Fibroblast of lung (primary cell): ENCODE measurements around the gene CNKSR3. TPM values are rescaled to one million over a fixed set of nuclear protein-coding genes. Genes with fewer than 3 reads are reported as not detected.
A peak's percentile ranks its signal among the peaks of the same experiment; 100 is the strongest.

ENCODE experiments used
- DNase-seq, 2 donors: peaks; one replicate each; pipeline versions ENCODE4 v3.0.0 to v3.0.0-alpha.2; 2010; ENCODE audit warnings: low read depth in 2 of 2
- H2AFZ ChIP-seq: 2 replicates; pipeline ENCODE4 v1.5.1; 2012; ENCODE audit warnings: low read length, control low read depth, inconsistent platforms
- H3K27ac ChIP-seq: 2 replicates; pipeline ENCODE4 v1.5.1; 2011; ENCODE audit warnings: low read length, control low read depth; ENCODE audit not compliant: insufficient read depth
- H3K27me3 ChIP-seq: 2 replicates; pipeline ENCODE4 v1.5.1; 2011; ENCODE audit warnings: mild to moderate bottlenecking, low read length; ENCODE audit not compliant: control insufficient read depth, insufficient read depth
- H3K36me3 ChIP-seq: 2 replicates; pipeline ENCODE4 v1.5.1; 2011; ENCODE audit warnings: low read length; ENCODE audit not compliant: control insufficient read depth, insufficient read depth
- H3K4me1 ChIP-seq: 2 replicates; pipeline ENCODE4 v1.5.1; 2011; ENCODE audit warnings: low read length; ENCODE audit not compliant: control insufficient read depth, insufficient read depth; ENCODE audit errors: extremely low read depth
- H3K4me2 ChIP-seq: 2 replicates; pipeline ENCODE4 v1.5.1; 2011; ENCODE audit warnings: low read length, control low read depth; ENCODE audit not compliant: insufficient read depth; ENCODE audit errors: extremely low read depth
- H3K4me3 ChIP-seq, 4 experiments: fragments of 200-600 bp in 1 of 4; sonication (generic) in 1 of 4; replicated peaks in 1 of 4; 2 replicates each; pipeline ENCODE4 v1.5.1; 2011 to 2016; ENCODE audit warnings: low read length in 4 of 4, low read depth in 3 of 4, mild to moderate bottlenecking in 3 of 4, control low read depth in 2 of 4, inconsistent platforms in 1 of 4, mixed read lengths in 1 of 4; ENCODE audit not compliant: insufficient read depth in 1 of 4; ENCODE audit errors: control extremely low read depth in 1 of 4
- H3K79me2 ChIP-seq: 2 replicates; pipeline ENCODE4 v1.5.1; 2012; ENCODE audit warnings: mild to moderate bottlenecking, low read length, inconsistent platforms; ENCODE audit not compliant: control insufficient read depth, insufficient read depth
- H3K9ac ChIP-seq: 2 replicates; pipeline ENCODE4 v1.5.1; 2011; ENCODE audit warnings: mild to moderate bottlenecking, low read length, control low read depth; ENCODE audit not compliant: insufficient read depth
- H3K9me3 ChIP-seq: 2 replicates; pipeline ENCODE4 v1.5.1; 2012; ENCODE audit warnings: low read depth, low read length; ENCODE audit not compliant: control insufficient read depth, insufficient read depth
- H4K20me1 ChIP-seq: 2 replicates; pipeline ENCODE4 v1.5.1; 2011; ENCODE audit warnings: low read length; ENCODE audit not compliant: control insufficient read depth, insufficient read depth; ENCODE audit errors: extremely low read depth
- EZH2 ChIP-seq: IDR thresholded peaks from 2 replicates; pipeline ENCODE4 v1.5.1; 2012; ENCODE audit warnings: low read length, control low read depth, mild to moderate bottlenecking; ENCODE audit errors: missing control alignments
- polyA minus RNA-seq: library from RNA; depleted of rRNA, polyadenylated mRNA; stranded (reverse); fragments of >200 nt; gene quantifications from 2 replicates; pipeline ENCODE4 v1.2.3, GENCODE V29; 2011; ENCODE audit warnings: low replicate concordance
- polyA plus RNA-seq, 2 donors: library from polyadenylated mRNA; depleted of rRNA in 1 of 2; stranded (reverse) in 1 of 2; unstranded in 1 of 2; fragments of >200 nt; gene quantifications; 2 replicates each; pipeline ENCODE4 v1.2.1, GENCODE V29; 2011 to 2012; ENCODE audit warnings: missing spikeins in 1 of 2
- total RNA-seq: library from RNA; depleted of rRNA; stranded (reverse); fragments of >200 nt; gene quantifications from 2 replicates; pipeline ENCODE4 v1.2.1, GENCODE V29; 2014
- TF ChIP-seq, protein P1 (sequence below), 2 donors: IDR thresholded peaks in 1 of 2; conservative IDR thresholded peaks in 1 of 2; 1 replicate in 1 of 2; 2 replicates in 1 of 2; pipeline ENCODE4 v1.5.1; 2011 to 2012; ENCODE audit warnings: low read length in 2 of 2, control low read depth in 1 of 2, inconsistent platforms in 1 of 2, low read depth in 1 of 2, mild to moderate bottlenecking in 1 of 2

Gene CNKSR3
- 3.9 and 14.0 TPM in 2 replicates for total RNA-seq
- 5.5 and 9.7 TPM in 2 replicates for polyA plus RNA-seq
- polyA plus RNA-seq (2012): 10.6 and 17.7 TPM in 2 replicates
- polyA minus RNA-seq: 6.1 and 17.4 TPM in 2 replicates

DNA sequence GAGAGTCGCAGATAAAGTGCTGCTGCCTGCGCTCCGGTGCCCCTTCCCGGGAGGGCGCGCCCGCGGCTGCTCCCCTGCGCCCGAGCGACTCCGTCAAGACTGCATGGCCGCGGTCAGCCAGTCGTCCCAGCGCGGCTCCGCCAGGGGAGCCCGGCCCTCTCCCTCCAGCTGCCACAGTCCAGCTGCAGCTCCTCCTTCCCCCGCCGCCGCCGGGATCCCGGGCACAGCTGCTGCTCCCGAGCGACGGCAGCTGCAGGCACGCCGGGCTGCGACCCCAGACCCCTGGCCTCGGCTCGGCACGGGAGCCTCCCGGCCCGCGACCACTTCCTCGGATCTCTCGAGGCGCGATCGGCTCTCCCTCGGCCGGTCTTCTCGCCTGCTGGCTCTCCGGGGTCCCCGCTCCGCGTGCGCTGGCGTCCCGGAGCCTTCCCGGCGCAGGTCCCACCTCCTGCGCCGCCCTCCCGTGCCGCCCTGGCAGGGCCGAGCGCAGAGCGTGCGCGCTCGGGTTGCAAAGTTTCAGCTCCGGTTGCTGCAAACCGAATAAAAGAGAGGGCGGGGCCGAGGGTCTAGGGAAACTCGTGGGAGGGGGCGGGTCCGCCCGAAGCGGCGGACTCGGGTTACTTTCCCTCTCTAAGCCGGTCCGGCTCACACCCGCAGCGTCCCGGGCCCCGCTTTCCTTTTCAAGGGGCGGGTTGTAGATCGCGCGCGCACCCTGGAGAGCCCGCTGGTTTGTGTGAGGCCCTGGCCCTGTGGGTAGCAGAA is at the start of gene CNKSR3:
Gene CNKSR3, minus strand, starts transcription at position 542 of the 762 bp plus-strand sequence. CDS start 571 bp downstream, outside the sequence.
- Histone ChIP-seq H3K4me3 (peak within 1 kb of the TSS; percentile 73 to 93 (median 90)), H3K27ac (peak within 1 kb of the TSS; percentile 85), H3K27me3 (no peaks in the 10 kb centered on the region), H3K36me3 (peaks cover 4% of the 10 kb centered on the region), H3K4me1 (peaks cover 5% of the 10 kb centered on the region), H3K9me3 (no peaks in the 10 kb centered on the region), H3K79me2 (peaks cover 41% of the 10 kb centered on the region), H3K4me2 (peak within 1 kb of the TSS; percentile 92), H4K20me1 (no peaks in the 10 kb centered on the region), H2AFZ (peak within 1 kb of the TSS; percentile 75), H3K9ac (peak within 1 kb of the TSS; percentile 75)
- DNase-seq: peak; percentile 92 to 96
- TF ChIP-seq, protein P1, sequence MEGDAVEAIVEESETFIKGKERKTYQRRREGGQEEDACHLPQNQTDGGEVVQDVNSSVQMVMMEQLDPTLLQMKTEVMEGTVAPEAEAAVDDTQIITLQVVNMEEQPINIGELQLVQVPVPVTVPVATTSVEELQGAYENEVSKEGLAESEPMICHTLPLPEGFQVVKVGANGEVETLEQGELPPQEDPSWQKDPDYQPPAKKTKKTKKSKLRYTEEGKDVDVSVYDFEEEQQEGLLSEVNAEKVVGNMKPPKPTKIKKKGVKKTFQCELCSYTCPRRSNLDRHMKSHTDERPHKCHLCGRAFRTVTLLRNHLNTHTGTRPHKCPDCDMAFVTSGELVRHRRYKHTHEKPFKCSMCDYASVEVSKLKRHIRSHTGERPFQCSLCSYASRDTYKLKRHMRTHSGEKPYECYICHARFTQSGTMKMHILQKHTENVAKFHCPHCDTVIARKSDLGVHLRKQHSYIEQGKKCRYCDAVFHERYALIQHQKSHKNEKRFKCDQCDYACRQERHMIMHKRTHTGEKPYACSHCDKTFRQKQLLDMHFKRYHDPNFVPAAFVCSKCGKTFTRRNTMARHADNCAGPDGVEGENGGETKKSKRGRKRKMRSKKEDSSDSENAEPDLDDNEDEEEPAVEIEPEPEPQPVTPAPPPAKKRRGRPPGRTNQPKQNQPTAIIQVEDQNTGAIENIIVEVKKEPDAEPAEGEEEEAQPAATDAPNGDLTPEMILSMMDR (conservative IDR thresholded peaks at IDR 0.05 in 1 of 2, IDR thresholded peaks at IDR 0.05 in 1 of 2; ENCODE audit: low read depth in 1 of 2, low read length in 2 of 2): peak in 1 of 2 donors; percentile 13
- no peak for TF ChIP-seq EZH2

DNA sequence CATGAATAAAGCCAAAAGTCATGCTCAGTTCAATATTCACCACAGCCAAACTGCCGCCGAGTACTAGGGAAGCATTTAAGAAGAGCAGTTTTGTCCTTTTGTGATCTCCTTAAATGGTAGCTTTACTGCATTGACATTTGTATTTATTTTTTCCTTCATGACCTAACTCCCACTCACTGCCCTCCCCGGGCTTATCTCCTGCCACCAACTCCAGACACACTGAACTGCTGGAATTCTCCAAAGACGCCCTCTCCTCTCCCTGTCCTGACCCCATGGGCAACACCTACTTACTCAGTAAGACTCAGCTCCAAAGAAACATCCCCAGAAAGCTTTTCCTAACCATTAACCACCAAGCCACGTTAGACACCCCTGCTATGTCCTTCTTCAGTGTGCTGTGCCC is 48.5 kb upstream of the CNKSR3 start:
- no peaks in the 10 kb centered on the region for H3K9me3 ChIP-seq
- H3K36me3 ChIP-seq: no peaks in the 10 kb centered on the region
- H3K4me1 ChIP-seq: no peaks in the 10 kb centered on the region
- H2AFZ ChIP-seq: no peak overlapping the region
- H4K20me1 ChIP-seq: no peaks in the 10 kb centered on the region
- no peak overlapping the region for H3K4me2 ChIP-seq
- peak in 1 of 2 donors; percentile 7 for DNase-seq
- H3K4me3 ChIP-seq: no peak overlapping the region
- no peak overlapping the region for H3K27ac ChIP-seq
- H3K9ac ChIP-seq: no peak overlapping the region
- H3K79me2 ChIP-seq: no peaks in the 10 kb centered on the region
- TF ChIP-seq EZH2: no peak
- TF ChIP-seq, protein P1 (conservative IDR thresholded peaks at IDR 0.05 in 1 of 2, IDR thresholded peaks at IDR 0.05 in 1 of 2; ENCODE audit: low read depth in 1 of 2, low read length in 2 of 2): no peak
- no peaks in the 10 kb centered on the region for H3K27me3 ChIP-seq

DNA sequence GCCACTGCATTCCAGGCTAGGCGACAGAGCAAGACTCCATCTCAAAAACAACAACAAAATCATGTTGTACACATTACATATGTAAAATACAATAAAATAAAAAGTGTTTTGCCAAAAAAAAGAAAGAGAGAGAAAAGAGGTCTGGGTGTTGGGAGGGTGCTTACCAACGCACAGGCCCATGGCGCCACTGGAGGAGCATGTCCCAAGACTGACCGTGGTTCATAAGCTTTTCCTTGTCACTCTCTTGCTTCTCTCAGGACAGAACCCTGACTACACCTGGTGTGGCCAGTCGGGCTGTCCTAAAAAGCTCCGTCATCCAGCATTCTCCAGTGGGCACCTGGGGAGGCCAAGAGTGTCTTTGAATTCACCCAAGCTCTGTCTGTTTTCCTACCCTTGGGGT is 48.0 kb upstream of the CNKSR3 start:
- Histone ChIP-seq H3K4me2 (no peak overlapping the region), H3K4me3 (no peak overlapping the region), H3K4me1 (no peaks in the 10 kb centered on the region), H4K20me1 (no peaks in the 10 kb centered on the region), H2AFZ (no peak overlapping the region), H3K9me3 (no peaks in the 10 kb centered on the region), H3K27me3 (no peaks in the 10 kb centered on the region), H3K36me3 (no peaks in the 10 kb centered on the region), H3K27ac (no peak overlapping the region), H3K9ac (no peak overlapping the region), H3K79me2 (no peaks in the 10 kb centered on the region)
- TF ChIP-seq, protein P1 (conservative IDR thresholded peaks at IDR 0.05 in 1 of 2, IDR thresholded peaks at IDR 0.05 in 1 of 2; ENCODE audit: low read depth in 1 of 2, low read length in 2 of 2): no peak
- no peak for TF ChIP-seq EZH2
- no peak for DNase-seq
